GM18873 (cell line): ENCODE measurements around the gene UBL7.

Source experiments
- ATAC-seq: cut with Tn5 transposase; IDR thresholded peaks from one replicate; pipeline ENCODE4 v1.9.1; 2021; ENCODE audit warnings: mild to moderate bottlenecking, moderate library complexity, moderate number of reproducible peaks; ENCODE audit not compliant: unreplicated experiment, low FRiP score

Gene UBL7

DNA sequence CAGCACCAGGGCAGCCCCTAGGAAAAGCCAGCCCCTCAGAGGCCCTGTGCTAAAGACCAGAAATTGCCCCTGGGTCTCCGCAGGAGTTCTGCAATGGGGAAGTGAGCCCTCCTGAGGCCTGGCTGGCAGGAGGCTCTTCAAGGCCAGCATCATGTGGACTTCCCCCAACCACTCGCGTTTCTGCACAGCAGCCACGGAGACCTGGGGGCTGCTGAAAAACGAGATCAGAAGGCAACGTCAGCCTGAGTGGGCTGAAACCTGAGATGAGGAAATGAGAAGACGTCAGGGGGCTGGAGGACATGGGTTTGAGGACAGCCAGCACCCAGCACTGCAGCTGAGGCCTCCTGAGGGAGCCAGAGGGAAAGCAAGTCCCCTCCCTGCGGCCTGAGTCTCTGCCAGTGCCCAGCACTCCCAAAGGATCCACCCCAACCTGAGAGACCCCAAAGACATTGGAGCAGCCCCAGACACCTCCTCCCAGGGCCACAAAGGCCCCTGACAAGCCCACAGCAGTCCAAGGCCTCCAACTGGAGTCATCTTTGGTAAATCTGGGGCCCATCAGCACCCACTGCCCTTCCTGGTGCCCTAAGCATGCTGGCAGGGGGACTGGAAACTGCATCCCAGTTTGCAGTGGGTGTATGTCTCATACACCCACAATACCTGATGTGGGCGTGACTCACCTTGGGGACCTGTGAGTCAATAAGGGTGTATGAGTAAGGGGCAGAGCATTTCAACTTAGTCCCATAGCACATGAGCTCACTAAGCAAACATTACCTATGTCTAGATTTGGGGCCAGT lies 64.3 kb downstream of the UBL7 start:
- ATAC-seq, result peak; percentile 29

DNA sequence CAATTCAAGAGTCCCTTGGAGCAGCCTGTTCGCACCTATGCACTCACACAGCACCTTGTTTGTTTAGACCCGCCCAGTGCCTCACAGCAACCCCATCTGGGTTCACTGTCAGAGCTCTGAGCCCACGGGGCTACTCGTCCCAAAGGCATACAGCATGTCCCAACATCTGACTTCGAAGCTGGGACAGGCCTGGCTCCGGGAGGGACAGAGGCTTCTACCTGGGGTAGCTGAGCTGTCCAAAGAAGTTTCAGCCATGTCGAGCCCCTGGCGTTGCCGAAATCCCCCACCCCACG lies 64.9 kb downstream of the UBL7 start:
- ATAC-seq, result no peak
